Thyroid gland (tissue), 4 donors: ENCODE data around the gene ATP6AP1. TPM values are rescaled to one million over a fixed set of nuclear protein-coding genes. Genes with fewer than 3 reads are reported as not detected.
A peak's percentile ranks its signal among the peaks of the same experiment; 100 is the strongest.

Source experiments
- DNase-seq, 2 donors: peaks; one replicate each; pipeline ENCODE4 v3.0.0-alpha.2; 2019
- H3K27ac ChIP-seq, 3 donors: fragments of 200-600 bp; sonication (generic); 1 replicate in 2 of 3; 2 replicates in 1 of 3; pipeline ENCODE4 v1.5.1; 2016 to 2019; ENCODE audit warnings: mild to moderate bottlenecking in 1 of 3, moderate library complexity in 1 of 3
- H3K27me3 ChIP-seq: fragments of 200-600 bp; sonication (generic); one replicate; pipeline ENCODE4 v1.5.1; 2019
- H3K36me3 ChIP-seq, 2 donors: fragments of 200-600 bp; sonication (generic); one replicate each; pipeline ENCODE4 v1.5.1; 2016 to 2019
- H3K4me1 ChIP-seq, 2 donors: fragments of 200-600 bp; sonication (generic); one replicate each; pipeline ENCODE4 v1.5.1; 2017 to 2019
- H3K4me3 ChIP-seq, 3 donors: fragments of 200-600 bp; sonication (generic); replicated peaks in 1 of 3; 1 replicate in 2 of 3; 2 replicates in 1 of 3; pipeline ENCODE4 v1.5.1; 2016; ENCODE audit warnings: mild to moderate bottlenecking in 1 of 3
- H3K9me3 ChIP-seq: fragments of 200-600 bp; sonication (generic); one replicate; pipeline ENCODE4 v1.5.1; 2017
- POLR2A ChIP-seq, 2 donors: fragments of 450-650 bp; IDR thresholded peaks; one replicate each; pipeline ENCODE4 v1.6.1; 2017; ENCODE audit warnings: antibody characterized with exemption in 2 of 2, mild to moderate bottlenecking in 2 of 2, moderate library complexity in 1 of 2
- WGBS, 2 donors: methylation state at CpG; one replicate each; pipeline ENCODE4 v1.1.5; 2017; 5-methylcytosine and 5-hydroxymethylcytosine counted together
- intact Hi-C: fragments of 100-400 bp; cut with DNase I; formaldehyde crosslinking; loops from one replicate; pipeline ENCODE4 v1.15.1; 2023
- total RNA-seq, 4 donors: library from RNA; depleted of rRNA; stranded (reverse); fragments of >200 nt; gene quantifications; one replicate each; pipeline ENCODE4 v1.2.3, GENCODE V29; 2016
- TF ChIP-seq, protein P1 (sequence below), 6 experiments: fragments of 200-600 bp in 3 of 6; fragments of 450-650 bp in 3 of 6; sonication (generic) in 3 of 6; IDR thresholded peaks; one replicate each; pipeline ENCODE4 v1.5.1; 2016 to 2019; ENCODE audit warnings: antibody characterized with exemption in 6 of 6, mild to moderate bottlenecking in 2 of 6, inconsistent platforms in 1 of 6, moderate library complexity in 1 of 6

Gene ATP6AP1
- total RNA-seq, 4 donors from 2014 or later: 69.0 to 172 (median 84.4) TPM

DNA sequence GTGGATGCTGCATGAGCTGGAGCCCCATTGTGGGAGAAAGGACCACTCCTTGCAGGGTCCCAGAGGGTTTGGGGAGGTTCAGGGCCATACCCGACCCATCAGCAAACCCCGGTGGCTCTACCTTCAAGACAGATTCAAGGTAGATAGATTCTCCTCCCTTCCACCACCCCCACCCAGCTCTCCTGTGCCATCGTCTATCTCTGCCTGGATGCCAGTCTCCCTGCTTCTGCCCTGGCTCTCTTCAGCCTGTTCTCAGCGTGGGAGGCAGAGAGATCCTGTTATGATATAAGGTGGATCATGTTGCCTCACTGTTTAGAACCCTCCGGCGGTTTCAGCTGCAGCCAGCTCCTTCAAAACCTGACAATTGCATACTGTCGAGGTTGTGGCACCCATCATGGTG lies 45.2 kb downstream of the ATP6AP1 start:
- Histone ChIP-seq H3K4me3 (no peak overlapping the region), H3K27ac (no peak overlapping the region), H3K9me3 (no peaks in the 10 kb centered on the region), H3K36me3 (no peaks in the 10 kb centered on the region), H3K27me3 (no peaks in the 10 kb centered on the region), H3K4me1 (no peaks in the 10 kb centered on the region)
- WGBS, 2 donors: 77 to 97% methylated on average over 3 to 4 of the region's 7 CpGs
- intact Hi-C loops: no loop called here
- no peak for TF ChIP-seq POLR2A (IDR thresholded peaks at IDR 0.05)
- TF ChIP-seq, protein P1, sequence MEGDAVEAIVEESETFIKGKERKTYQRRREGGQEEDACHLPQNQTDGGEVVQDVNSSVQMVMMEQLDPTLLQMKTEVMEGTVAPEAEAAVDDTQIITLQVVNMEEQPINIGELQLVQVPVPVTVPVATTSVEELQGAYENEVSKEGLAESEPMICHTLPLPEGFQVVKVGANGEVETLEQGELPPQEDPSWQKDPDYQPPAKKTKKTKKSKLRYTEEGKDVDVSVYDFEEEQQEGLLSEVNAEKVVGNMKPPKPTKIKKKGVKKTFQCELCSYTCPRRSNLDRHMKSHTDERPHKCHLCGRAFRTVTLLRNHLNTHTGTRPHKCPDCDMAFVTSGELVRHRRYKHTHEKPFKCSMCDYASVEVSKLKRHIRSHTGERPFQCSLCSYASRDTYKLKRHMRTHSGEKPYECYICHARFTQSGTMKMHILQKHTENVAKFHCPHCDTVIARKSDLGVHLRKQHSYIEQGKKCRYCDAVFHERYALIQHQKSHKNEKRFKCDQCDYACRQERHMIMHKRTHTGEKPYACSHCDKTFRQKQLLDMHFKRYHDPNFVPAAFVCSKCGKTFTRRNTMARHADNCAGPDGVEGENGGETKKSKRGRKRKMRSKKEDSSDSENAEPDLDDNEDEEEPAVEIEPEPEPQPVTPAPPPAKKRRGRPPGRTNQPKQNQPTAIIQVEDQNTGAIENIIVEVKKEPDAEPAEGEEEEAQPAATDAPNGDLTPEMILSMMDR (IDR thresholded peaks at IDR 0.05): no peak
- no peak for DNase-seq

DNA sequence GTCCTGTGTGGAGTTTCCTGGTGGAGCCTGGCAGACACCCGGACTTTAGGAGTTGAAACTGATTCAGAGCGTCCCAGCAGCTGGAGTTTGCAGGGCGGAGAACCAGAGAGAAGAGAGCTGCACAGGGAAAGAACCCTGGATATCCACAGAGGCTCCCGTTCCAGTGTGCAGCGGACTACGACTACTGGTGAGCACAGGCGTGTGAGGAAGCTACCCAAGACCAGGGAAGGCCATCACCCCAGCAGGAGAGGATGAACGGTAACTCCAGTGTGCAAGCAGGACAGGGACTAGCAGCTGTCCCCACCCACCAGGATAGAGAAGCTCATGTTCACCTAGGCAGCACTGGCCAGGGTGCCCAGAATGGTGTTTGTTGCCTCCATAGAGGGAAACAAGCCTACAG lies 48.3 kb downstream of the ATP6AP1 start:
- intact Hi-C loops: no loop called here
- TF ChIP-seq, protein P1 (IDR thresholded peaks at IDR 0.05): no peak
- TF ChIP-seq POLR2A (IDR thresholded peaks at IDR 0.05): no peak
- WGBS, 2 donors: 60 to 78% methylated on average over 5 to 8 of the region's 8 CpGs
- H3K36me3 ChIP-seq: no peaks in the 10 kb centered on the region
- H3K27me3 ChIP-seq: no peaks in the 10 kb centered on the region
- no peaks in the 10 kb centered on the region for H3K9me3 ChIP-seq
- peak; percentile 18 for DNase-seq
- H3K27ac ChIP-seq: no peak overlapping the region
- no peak overlapping the region for H3K4me3 ChIP-seq
- H3K4me1 ChIP-seq: no peaks in the 10 kb centered on the region

DNA sequence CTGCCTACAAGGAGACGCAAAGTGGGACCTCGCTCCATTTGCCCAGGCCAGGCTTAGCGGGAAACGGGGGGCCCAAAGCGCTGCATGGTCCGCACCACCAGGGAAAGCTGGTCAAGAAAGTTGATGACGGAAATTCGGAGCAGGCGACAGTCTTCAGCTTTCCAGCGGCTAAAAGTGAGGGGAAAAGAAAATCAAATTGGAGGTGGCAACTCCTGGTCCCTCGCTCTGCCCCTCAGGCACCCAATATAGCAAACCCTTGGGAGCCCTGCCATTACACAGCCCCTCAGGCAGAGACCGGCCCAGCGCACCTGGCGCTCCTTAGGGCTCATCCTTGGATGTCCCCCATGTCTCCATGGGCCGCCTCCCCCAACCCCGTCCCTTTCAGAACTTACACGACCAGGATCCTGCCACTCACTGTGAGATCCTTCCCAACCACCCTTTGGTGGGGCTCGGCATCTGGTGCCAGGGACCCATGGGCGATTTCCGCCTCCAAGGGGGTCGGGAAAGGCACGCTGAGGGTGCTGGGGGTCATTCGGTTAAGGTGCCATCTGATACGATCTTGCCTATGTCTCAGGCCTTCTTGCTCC lies 49.5 kb downstream of the ATP6AP1 start:
- peak overlapping the region in 1 of 3 donors; percentile 26 for H3K4me3 ChIP-seq
- no peaks in the 10 kb centered on the region for H3K9me3 ChIP-seq
- DNase-seq: no peak
- no peaks in the 10 kb centered on the region for H3K27me3 ChIP-seq
- no peak for TF ChIP-seq POLR2A (IDR thresholded peaks at IDR 0.05)
- TF ChIP-seq, protein P1 (IDR thresholded peaks at IDR 0.05): no peak
- no peaks in the 10 kb centered on the region for H3K4me1 ChIP-seq
- H3K27ac ChIP-seq: no peak overlapping the region
- 79 to 90% methylated on average over 12 to 13 of the region's 24 CpGs for WGBS, 2 donors
- intact Hi-C loops: no loop called here
- H3K36me3 ChIP-seq: no peaks in the 10 kb centered on the region

DNA sequence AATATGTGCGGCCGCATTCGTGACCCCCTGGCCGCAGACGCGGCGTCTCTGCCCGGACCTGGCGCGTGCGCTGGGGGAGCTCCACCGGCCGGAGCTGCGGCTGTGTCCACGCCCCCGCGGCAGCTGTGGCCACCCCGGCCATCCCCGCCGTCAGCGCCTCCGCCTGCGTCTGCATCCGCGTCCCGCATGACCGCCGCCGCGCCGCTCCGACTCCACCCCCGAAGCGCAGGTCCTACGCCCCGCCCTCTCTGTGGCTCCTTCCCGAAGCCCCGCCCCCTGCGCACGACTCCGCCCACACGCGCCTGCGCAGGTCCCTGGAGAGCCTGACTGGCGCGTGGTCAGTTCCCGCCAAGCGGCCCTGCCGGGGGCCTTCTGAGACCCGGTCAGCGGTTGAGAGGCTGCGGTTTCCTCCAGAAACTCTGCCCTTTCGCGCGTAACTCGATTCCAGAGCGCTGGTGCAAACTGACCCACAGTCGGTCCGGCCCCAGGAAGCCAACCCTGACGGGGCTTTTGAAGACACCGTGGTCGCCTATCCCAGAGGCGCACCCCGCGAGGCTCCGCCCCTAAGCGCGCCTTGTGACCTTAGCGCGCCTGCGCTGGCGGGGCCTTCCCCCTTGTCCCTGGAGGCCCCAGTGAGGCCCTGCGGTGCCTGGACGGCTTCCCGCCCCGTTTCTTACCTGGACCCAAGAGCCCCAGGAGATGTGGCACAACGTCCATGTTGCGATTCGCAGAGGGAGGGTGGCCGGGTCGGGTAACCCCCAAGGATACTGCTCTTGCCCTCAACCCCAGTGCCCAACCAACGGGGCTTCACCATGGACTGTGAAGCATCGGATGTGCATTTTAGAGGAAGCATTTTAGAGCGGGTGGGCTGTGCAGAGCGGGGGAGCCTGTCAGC lies 50.5 kb downstream of the ATP6AP1 start, which contains the start of gene LAGE3:
Gene LAGE3, minus strand, starts transcription at position 554 of the 895 bp plus-strand sequence. Its CDS starts 366 bp downstream, at position 188.
- Histone ChIP-seq H3K27ac (peak within 1 kb of the TSS; percentile 57 to 82 (median 64)), H3K4me3 (peak within 1 kb of the TSS in 1 of 3 donors; percentile 26), H3K9me3 (no peaks in the 10 kb centered on the region), H3K4me1 (no peaks in the 10 kb centered on the region), H3K36me3 (no peaks in the 10 kb centered on the region), H3K27me3 (no peaks in the 10 kb centered on the region)
- WGBS, 2 donors: 38 to 44% methylated on average over 4 to 9 of the region's 85 CpGs
- intact Hi-C loops: no loop called here
- peak; percentile 88 to 90 for DNase-seq
- TF ChIP-seq POLR2A (IDR thresholded peaks at IDR 0.05): peak in 1 of 2 donors; percentile 51
- TF ChIP-seq, protein P1 (IDR thresholded peaks at IDR 0.05): no peak

DNA sequence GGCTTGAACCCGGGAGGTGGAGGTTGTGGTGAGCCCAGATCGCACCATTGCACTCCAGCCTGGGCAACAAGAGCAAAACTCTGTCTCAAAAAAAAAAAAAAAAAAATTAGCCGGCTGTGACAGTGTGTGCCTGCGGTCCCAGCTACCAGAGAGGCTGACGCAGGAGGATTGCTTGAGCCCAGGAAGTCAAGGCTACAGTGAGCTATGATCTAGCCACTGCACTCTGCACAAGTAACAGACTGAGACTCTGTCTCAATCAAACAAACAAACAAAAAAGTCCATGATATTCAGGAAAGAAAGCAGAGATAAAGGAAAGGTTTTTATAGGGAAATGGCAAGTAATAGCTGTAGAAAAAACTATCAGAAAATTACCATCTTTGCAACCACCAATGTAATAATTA lies 52.7 kb downstream of the ATP6AP1 start:
- 81 to 89% methylated on average over 5 of the region's 5 CpGs for WGBS, 2 donors
- no peak overlapping the region for H3K4me3 ChIP-seq
- TF ChIP-seq, protein P1 (IDR thresholded peaks at IDR 0.05): no peak
- no peak for TF ChIP-seq POLR2A (IDR thresholded peaks at IDR 0.05)
- no peaks in the 10 kb centered on the region for H3K36me3 ChIP-seq
- H3K27ac ChIP-seq: no peak overlapping the region
- intact Hi-C loops: no loop called here
- H3K4me1 ChIP-seq: peaks cover 0 to 13% of the 10 kb centered on the region in 2 donors
- no peaks in the 10 kb centered on the region for H3K9me3 ChIP-seq
- DNase-seq: no peak
- H3K27me3 ChIP-seq: no peaks in the 10 kb centered on the region
